Nephron (organoid): ENCODE results near the gene NETO1.

Experiments used
- H3K27ac Mint-ChIP-seq, 3 experiments: 2 replicates each; pipeline ENCODE4 v1.8.0; 2020; ENCODE audit warnings: mixed read lengths in 3 of 3, mild to moderate bottlenecking in 2 of 3, moderate library complexity in 1 of 3
- H3K27me3 Mint-ChIP-seq: 2 replicates; pipeline ENCODE4 v1.8.0; 2021; ENCODE audit warnings: low read depth, mild to moderate bottlenecking, moderate library complexity, mixed read lengths
- H3K36me3 Mint-ChIP-seq: 2 replicates; pipeline ENCODE4 v1.8.0; 2020; ENCODE audit warnings: low read depth, mixed read lengths
- H3K4me1 Mint-ChIP-seq: 2 replicates; pipeline ENCODE4 v1.8.0; 2020; ENCODE audit warnings: mixed read lengths
- H3K4me3 Mint-ChIP-seq, 3 experiments: 2 replicates each; pipeline ENCODE4 v1.8.0; 2020; ENCODE audit warnings: mild to moderate bottlenecking in 3 of 3, mixed read lengths in 3 of 3, moderate library complexity in 2 of 3
- H3K9me3 Mint-ChIP-seq: 2 replicates; pipeline ENCODE4 v1.8.0; 2020; ENCODE audit warnings: mixed read lengths
- CTCF ChIP-seq, 3 experiments: fragments of 200-600 bp; sonication (generic); IDR thresholded peaks; one replicate each; pipeline ENCODE4 v1.5.0; 2021; ENCODE audit warnings: antibody characterized with exemption in 3 of 3; ENCODE audit not compliant: unreplicated experiment in 3 of 3

NETO1 gene

GRCh38 chr18:72721330-72721729, 146.5 kb downstream of the NETO1 start:
- no peaks in the 10 kb centered on the region for H3K9me3 Mint-ChIP-seq
- no peak overlapping the region for H3K4me3 Mint-ChIP-seq
- peaks cover 3% of the 10 kb centered on the region for H3K27me3 Mint-ChIP-seq
- H3K27ac Mint-ChIP-seq = no peak overlapping the region
- peaks cover 6% of the 10 kb centered on the region for H3K4me1 Mint-ChIP-seq
- H3K36me3 Mint-ChIP-seq = no peaks in the 10 kb centered on the region
- no peak for TF ChIP-seq CTCF (IDR thresholded peaks at IDR 0.05; ENCODE audit: unreplicated experiment in 3 of 3)

GRCh38 chr18:72720116-72720515, 147.7 kb downstream of the NETO1 start:
- H3K4me1 Mint-ChIP-seq = peaks cover 6% of the 10 kb centered on the region
- TF ChIP-seq CTCF (IDR thresholded peaks at IDR 0.05; ENCODE audit: unreplicated experiment in 3 of 3) = no peak
- H3K9me3 Mint-ChIP-seq = no peaks in the 10 kb centered on the region
- peak overlapping the region in 1 of 3 experiments; percentile 55 for H3K4me3 Mint-ChIP-seq
- H3K27me3 Mint-ChIP-seq = peaks cover 3% of the 10 kb centered on the region
- no peak overlapping the region for H3K27ac Mint-ChIP-seq
- no peaks in the 10 kb centered on the region for H3K36me3 Mint-ChIP-seq

GRCh38 chr18:72704202-72704601, 163.6 kb downstream of the NETO1 start:
- no peak overlapping the region for H3K4me3 Mint-ChIP-seq
- peaks cover 12% of the 10 kb centered on the region for H3K4me1 Mint-ChIP-seq
- H3K9me3 Mint-ChIP-seq = no peaks in the 10 kb centered on the region
- peaks cover 7% of the 10 kb centered on the region for H3K27me3 Mint-ChIP-seq
- no peaks in the 10 kb centered on the region for H3K36me3 Mint-ChIP-seq
- no peak overlapping the region for H3K27ac Mint-ChIP-seq
- TF ChIP-seq CTCF (IDR thresholded peaks at IDR 0.05; ENCODE audit: unreplicated experiment in 3 of 3) = no peak

GRCh38 chr18:72700961-72701710, 166.7 kb downstream of the NETO1 start:
- Mint-ChIP-seq H3K36me3 (no peaks in the 10 kb centered on the region), H3K4me1 (peaks cover 12% of the 10 kb centered on the region), H3K27ac (peak overlapping the region in 1 of 3 experiments; percentile 8), H3K27me3 (peaks cover 7% of the 10 kb centered on the region), H3K4me3 (no peak overlapping the region), H3K9me3 (no peaks in the 10 kb centered on the region)
- TF ChIP-seq CTCF (IDR thresholded peaks at IDR 0.05; ENCODE audit: unreplicated experiment in 3 of 3) = peak; percentile 55 to 62 (median 58)

GRCh38 chr18:72697706-72698105, 170.1 kb downstream of the NETO1 start:
- Mint-ChIP-seq H3K27me3 (no peaks in the 10 kb centered on the region), H3K36me3 (no peaks in the 10 kb centered on the region), H3K27ac (no peak overlapping the region), H3K4me1 (peaks cover 13% of the 10 kb centered on the region), H3K9me3 (no peaks in the 10 kb centered on the region), H3K4me3 (no peak overlapping the region)
- TF ChIP-seq CTCF (IDR thresholded peaks at IDR 0.05; ENCODE audit: unreplicated experiment in 3 of 3) = no peak

- H3K27ac Mint-ChIP-seq = peak overlapping the region; percentile 25 to 58 (median 33)
- H3K27me3 Mint-ChIP-seq = no peaks in the 10 kb centered on the region
- H3K4me3 Mint-ChIP-seq = peak overlapping the region; percentile 48 to 70 (median 68)
- peaks cover 21% of the 10 kb centered on the region for H3K4me1 Mint-ChIP-seq
- H3K36me3 Mint-ChIP-seq = no peaks in the 10 kb centered on the region
- no peak for TF ChIP-seq CTCF (IDR thresholded peaks at IDR 0.05; ENCODE audit: unreplicated experiment in 3 of 3)
- no peaks in the 10 kb centered on the region for H3K9me3 Mint-ChIP-seq
Observed at GRCh38 chr18:72692595-72692994, 175.2 kb downstream of the NETO1 start.
